Smooth muscle cell of the brain vasculature (primary cell): ENCODE results near the gene BAIAP3.
"Not testable (repeated sequence)": the region's sequence is repeated elsewhere in the genome, so short reads cannot be mapped to it uniquely, and the experiment has no call there.

ENCODE experiments used
- DNase-seq: peaks from one replicate; pipeline ENCODE4 v3.0.0-alpha.2; 2012; ENCODE audit warnings: low read depth, low spot score

BAIAP3 gene

GRCh38 chr16:1315081-1316032, 18.1 kb upstream of the BAIAP3 start:
- no peak for DNase-seq

- DNase-seq = no peak
Observed at GRCh38 chr16:1316033-1316405, 17.4 kb upstream of the BAIAP3 start.

DNA sequence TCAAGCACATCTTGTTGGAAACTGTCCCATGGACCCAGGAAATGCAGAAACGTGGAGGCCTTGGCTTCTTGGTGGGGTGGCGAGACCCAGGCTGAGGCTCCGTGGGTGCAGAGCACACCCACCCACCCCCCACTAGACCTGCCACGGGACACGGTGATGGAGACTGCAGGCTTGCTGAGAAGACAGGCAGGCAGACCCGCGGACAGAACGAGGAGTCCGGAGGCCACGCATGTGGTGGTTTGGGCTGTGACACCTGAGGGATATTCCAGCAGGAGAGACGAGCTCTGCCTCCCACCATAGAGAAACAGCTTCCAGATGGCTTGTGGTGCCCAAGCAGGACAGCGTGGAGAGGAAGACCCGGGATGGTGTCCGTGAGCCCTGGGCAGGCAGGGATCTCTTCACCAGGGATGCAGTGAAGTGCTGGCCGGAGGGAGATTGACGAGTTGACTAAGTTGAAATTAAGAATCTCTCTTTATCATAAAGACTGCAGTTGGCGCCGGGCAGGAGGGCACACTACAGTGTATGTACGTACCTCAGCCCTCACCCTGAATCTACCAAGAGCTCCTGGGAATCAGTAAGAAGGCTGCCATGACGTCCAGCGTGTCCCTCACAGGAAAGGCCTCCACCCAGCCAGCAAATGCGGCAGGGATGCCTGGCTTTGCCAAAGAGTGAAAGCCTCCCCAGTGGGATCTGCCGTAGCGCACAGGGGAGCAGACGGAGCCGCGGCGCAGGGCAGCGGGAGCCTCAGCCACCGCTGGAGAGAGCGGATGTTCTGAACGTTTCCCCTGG, 15.8 kb upstream of the BAIAP3 start:
- no peak for DNase-seq

- no peak for DNase-seq
Observed at GRCh38 chr16:1318268-1318545, 15.2 kb upstream of the BAIAP3 start.

GRCh38 chr16:1319041-1319440, 14.4 kb upstream of the BAIAP3 start:
- DNase-seq = no peak

- no peak for DNase-seq
Observed at GRCh38 chr16:1320097-1320496, 13.3 kb upstream of the BAIAP3 start.

DNA sequence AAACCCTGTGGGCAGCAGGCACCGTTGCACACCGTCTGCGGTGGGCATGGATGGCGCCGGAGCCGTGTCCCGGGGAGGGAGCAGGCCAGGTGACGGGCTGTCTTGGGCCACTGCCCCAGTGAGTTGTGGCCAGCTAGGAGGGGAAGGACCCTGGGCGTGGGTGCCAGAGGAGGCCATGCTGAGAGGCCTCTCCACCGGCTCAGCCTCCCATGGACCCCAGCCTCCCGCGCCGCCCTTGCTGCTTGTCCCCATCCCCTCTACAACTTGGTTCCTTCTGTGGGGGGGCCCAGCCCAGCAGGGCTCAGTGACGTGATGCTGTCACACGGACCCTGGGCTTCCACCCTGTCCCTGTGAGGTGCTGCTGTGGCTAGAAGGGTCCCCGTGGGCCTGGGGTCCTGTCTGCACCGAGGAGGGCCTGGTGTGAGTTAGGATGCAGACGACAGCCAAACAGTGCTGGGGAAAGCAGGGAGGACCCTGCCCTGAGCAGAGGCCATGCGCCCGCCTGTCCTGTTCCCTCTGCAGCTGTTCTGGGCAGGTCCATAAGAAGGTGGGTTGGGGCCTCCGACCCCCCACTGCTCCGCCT, 12.7 kb upstream of the BAIAP3 start:
- DNase-seq = no peak

- DNase-seq = no peak
Observed at GRCh38 chr16:1322407-1322806, 11.0 kb upstream of the BAIAP3 start.

- DNase-seq = no peak
Observed at GRCh38 chr16:1323296-1324239, 9.9 kb upstream of the BAIAP3 start.

GRCh38 chr16:1324286-1324826, 9.1 kb upstream of the BAIAP3 start:
- no peak for DNase-seq

DNA sequence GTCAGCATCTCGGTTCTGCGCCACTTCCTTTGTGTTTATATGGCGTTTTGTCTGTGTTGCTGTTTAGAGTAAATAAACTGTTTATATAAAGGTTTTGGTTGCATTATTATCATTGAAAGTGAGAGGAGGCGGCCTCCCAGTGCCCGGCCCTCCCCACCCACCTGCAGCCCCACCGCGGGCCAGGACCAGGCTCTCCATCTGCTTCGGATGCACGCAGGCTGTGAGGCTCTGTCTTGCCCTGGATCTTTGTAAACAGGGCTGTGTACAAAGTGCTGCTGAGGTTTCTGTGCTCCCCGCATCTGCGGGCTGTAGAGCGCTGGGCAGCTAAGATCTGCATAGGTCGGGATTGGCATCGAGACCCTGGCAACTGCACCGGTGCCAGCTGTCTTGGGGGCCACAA, 8.2 kb upstream of the BAIAP3 start:
- no peak for DNase-seq

GRCh38 chr16:1325673-1326371, 7.6 kb upstream of the BAIAP3 start:
- no peak for DNase-seq

DNA sequence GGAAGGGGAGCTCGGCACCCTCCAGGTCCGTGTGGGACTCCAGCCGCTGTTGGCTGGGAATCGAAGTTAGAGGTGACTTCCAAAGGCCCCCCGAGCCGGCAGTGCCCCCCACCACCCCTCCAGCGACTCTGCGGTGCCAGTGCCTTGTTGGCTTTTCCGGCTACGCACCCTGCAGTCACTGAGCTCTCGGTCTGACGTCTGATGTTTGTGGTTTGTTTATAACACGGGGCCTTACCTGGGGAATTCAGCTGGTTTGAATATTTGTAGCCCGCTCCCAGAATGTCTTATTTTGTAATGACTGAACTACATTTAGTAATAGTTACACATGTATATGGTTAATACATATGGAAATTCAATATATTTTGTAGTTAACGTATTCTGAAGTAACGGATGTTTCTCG, 7.1 kb upstream of the BAIAP3 start:
- DNase-seq = no peak

DNA sequence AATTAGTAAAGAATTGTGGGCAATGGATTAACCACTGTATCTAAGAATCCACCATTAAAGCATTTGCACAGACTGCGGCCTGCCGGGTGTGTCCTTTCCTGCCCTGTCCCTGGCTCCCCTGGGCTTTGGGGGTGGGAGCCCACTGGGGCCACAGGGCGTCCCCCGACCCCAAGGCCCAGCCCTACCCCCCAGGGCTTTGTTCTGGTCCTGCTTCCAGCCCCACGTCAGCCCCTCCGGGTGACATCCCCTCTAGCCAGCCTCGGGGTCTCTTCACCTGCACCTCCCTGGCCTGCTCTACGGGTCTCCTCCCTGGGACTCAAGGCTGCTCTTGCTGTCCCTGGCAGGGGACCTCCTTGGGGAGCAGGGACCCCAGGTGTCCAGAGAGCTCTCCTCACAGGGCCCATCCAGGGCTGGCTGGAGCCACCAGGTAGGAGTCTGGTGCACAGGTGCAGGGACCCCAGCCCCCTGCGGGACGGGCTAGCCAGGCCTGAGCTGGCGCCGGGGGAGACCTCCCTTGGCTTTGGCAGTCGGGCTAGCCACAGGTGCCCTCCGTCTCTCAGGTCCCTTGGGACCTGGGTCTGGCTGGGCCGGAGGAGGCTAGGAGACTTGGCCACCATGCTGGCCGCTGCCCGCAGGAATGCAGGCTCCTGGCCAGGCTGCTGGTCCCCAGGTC, 6.4 kb upstream of the BAIAP3 start:
- DNase-seq = no peak

DNA sequence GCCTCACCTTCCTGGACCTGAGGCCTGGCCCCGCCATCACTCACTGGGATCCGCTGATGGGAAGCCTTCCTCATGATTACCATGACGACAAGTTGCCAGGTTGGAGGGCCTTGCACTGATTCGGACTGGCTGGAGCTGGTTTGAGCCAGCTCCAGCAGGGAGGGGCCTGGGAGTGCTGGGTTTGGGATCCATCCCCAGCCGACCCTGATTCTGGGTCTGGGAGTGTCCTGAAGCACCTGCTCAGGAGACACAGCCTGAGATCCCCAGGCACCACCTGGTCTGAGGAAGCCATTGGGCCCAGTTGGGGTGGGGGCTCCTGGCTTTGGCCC, 5.9 kb upstream of the BAIAP3 start:
- no peak for DNase-seq

GRCh38 chr16:1328136-1328535, 5.3 kb upstream of the BAIAP3 start:
- DNase-seq = not testable (repeated sequence)

- DNase-seq = not testable (repeated sequence)
Observed at GRCh38 chr16:1328961-1329360, 4.5 kb upstream of the BAIAP3 start.

DNA sequence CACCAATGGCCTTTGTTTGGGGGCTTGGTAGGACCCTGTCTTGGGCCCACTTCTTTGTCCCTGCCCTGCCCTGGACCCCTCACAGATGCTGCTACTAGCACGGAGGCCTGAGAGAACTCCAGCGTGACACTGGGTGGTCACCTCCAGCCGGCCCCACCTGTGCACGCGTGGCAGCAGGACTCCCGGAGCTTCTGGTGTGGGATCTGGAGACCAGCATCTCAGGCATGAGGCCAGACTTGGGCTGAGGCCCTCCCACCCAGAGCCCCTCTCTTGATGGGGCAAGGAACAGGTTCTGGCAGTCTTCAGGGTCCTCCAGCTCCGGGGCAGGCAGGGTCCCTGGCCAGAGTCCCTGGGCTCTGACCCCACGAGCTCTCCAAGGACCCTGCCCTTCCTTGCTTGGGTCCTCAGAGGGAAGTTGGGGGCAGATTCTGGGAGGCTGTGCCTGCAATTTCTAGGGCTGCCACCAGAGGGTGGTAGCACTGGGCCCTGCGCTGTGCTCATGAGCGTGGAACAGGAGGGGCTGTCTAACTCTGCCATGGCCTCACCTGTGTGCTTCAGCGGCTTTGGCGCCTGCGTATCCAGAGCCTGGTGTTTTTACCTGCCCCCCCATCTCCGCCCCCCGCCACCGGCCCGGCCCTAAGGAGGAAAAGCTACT, 3.1 kb upstream of the BAIAP3 start:
- DNase-seq = no peak

- no peak for DNase-seq
Observed at GRCh38 chr16:1330931-1331711, 2.3 kb upstream of the BAIAP3 start.
